HepG2 (cell line): ENCODE results near the gene ZNF507. TPM values are rescaled to one million over a fixed set of nuclear protein-coding genes. Genes with fewer than 3 reads are reported as not detected.

Experiments used
- ATAC-seq: fragments of 200-7000 bp; cut with Tn5 transposase; 3 replicates; pipeline ENCODE4 v1.9.1; 2020; ENCODE audit warnings: mild to moderate bottlenecking, moderate library complexity
- BruUV-seq: library from RNA; stranded (reverse); fragments of 400-500 nt; replicated peaks from 2 replicates; lab custom pipeline; 2021; lab: Mats Ljungman, UMichigan
- CTCF ChIA-PET: fragments of 300-600 bp; formaldehyde crosslinking; extraction: SDS; loops from one replicate; lab custom pipeline; 2021; ENCODE audit warnings: low total read pairs, inconsistent platforms, low intra/inter-chr PET ratio; lab: Yijun Ruan, JAX
- POLR2A ChIA-PET: fragments of 350-600 bp; sonication (Branson Sonifier 250); formaldehyde crosslinking; loops from one replicate; lab custom pipeline; 2020; ENCODE audit warnings: antibody characterized with exemption, inconsistent platforms; lab: Yijun Ruan, JAX
- DNase-seq: peaks from one replicate; pipeline ENCODE4 v3.0.0-alpha.2; 2015; ENCODE audit warnings: low spot score
- FAIRE-seq: peaks from 3 replicates; lab custom pipeline; 2011; peaks lifted over from hg19 to GRCh38; lab: Jason Lieb, UNC
- H2AFZ ChIP-seq: one replicate; pipeline ENCODE4 v1.6.1; 2011; ENCODE audit warnings: low read length, inconsistent platforms
- H3K27ac ChIP-seq: fragments of 300-600 bp; 3 replicates; pipeline ENCODE4 v1.8.0; 2011; ENCODE audit warnings: mixed run types, mild to moderate bottlenecking, mixed read lengths, low read length, inconsistent platforms; ENCODE audit not compliant: insufficient read depth; ENCODE audit errors: extremely low read length
- H3K27me3 ChIP-seq, 2 experiments: fragments of 200-600 bp in 1 of 2; 2 replicates in 1 of 2; 3 replicates in 1 of 2; pipeline versions ENCODE4 v1.6.0 to v1.8.0; 2011; ENCODE audit warnings: low read length in 2 of 2, mild to moderate bottlenecking in 2 of 2, moderate library complexity in 2 of 2, inconsistent platforms in 1 of 2; ENCODE audit not compliant: insufficient read depth in 2 of 2, control insufficient read depth in 1 of 2
- H3K36me3 ChIP-seq, 2 experiments: fragments of 200-600 bp in 1 of 2; replicated peaks in 1 of 2; 2 replicates in 1 of 2; 3 replicates in 1 of 2; pipeline versions ENCODE4 v1.5.1 to v1.8.0; 2011; ENCODE audit warnings: low read length in 2 of 2, inconsistent platforms in 1 of 2; ENCODE audit not compliant: insufficient read depth in 2 of 2, control insufficient read depth in 1 of 2
- H3K4me1 ChIP-seq: 2 replicates; pipeline ENCODE4 v1.5.1; 2012; ENCODE audit warnings: low read length, inconsistent platforms; ENCODE audit not compliant: insufficient read depth
- H3K4me2 ChIP-seq: 2 replicates; pipeline ENCODE4 v1.6.0; 2011; ENCODE audit warnings: low read depth, low read length, inconsistent platforms
- H3K4me3 ChIP-seq, 3 experiments: fragments of 200-600 bp in 1 of 3; sonication (generic), shearing (Covaris generic) in 1 of 3; replicated peaks in 1 of 3; 2 replicates each; pipeline ENCODE4 v1.5.1; 2011 to 2016; ENCODE audit warnings: low read length in 3 of 3, inconsistent platforms in 2 of 3, low read depth in 2 of 3, mild to moderate bottlenecking in 2 of 3, control low read depth in 1 of 3, mixed read lengths in 1 of 3; ENCODE audit not compliant: insufficient read depth in 1 of 3
- H3K79me2 ChIP-seq: one replicate; pipeline ENCODE4 v1.6.1; 2011; ENCODE audit warnings: low read length, inconsistent platforms; ENCODE audit not compliant: insufficient read depth
- H3K9ac ChIP-seq: 2 replicates; pipeline ENCODE4 v1.6.0; 2011; ENCODE audit warnings: mild to moderate bottlenecking, low read depth, low read length, inconsistent platforms; ENCODE audit not compliant: insufficient read depth
- H3K9me3 ChIP-seq: 2 replicates; pipeline ENCODE4 v1.5.1; 2012; ENCODE audit warnings: mild to moderate bottlenecking, low read length
- H4K20me1 ChIP-seq: 2 replicates; pipeline ENCODE4 v1.6.0; 2011; ENCODE audit warnings: inconsistent platforms, mild to moderate bottlenecking, low read length, moderate library complexity; ENCODE audit not compliant: insufficient read depth
- CEBPB ChIP-seq: IDR thresholded peaks from 2 replicates; pipeline ENCODE4 v1.6.1; 2011; ENCODE audit warnings: low read depth, low read length, improper control_type of control experiment, borderline replicate concordance
- RBFOX2 ChIP-seq: fragments of 200-400 bp; formaldehyde crosslinking; IDR thresholded peaks from 2 replicates; pipeline ENCODE4 v1.6.1; 2017; ENCODE audit warnings: low read depth, mild to moderate bottlenecking, low read length
- ZBTB3 ChIP-seq: sonication (generic); formaldehyde crosslinking; IDR thresholded peaks from 2 replicates; pipeline ENCODE4 v1.4.0; 2020; ENCODE audit warnings: low read depth, mild to moderate bottlenecking, moderate library complexity, missing genetic modification reagents, borderline replicate concordance
- ZNF619 ChIP-seq: sonication (generic); formaldehyde crosslinking; IDR thresholded peaks from 2 replicates; pipeline ENCODE4 v1.4.0; 2020; ENCODE audit warnings: mild to moderate bottlenecking, missing genetic modification reagents
- ZZZ3 ChIP-seq: sonication (generic); formaldehyde crosslinking; IDR thresholded peaks from 2 replicates; pipeline ENCODE4 v1.4.0; 2020; ENCODE audit warnings: missing genetic modification reagents, mild to moderate bottlenecking, borderline replicate concordance
- WGBS: methylation state at CpG from one replicate; pipeline ENCODE4 v1.1.6; 2017; ENCODE audit warnings: low lambda C conversion rate; 5-methylcytosine and 5-hydroxymethylcytosine counted together
- in situ Hi-C: cut with HindIII; loops from 2 replicates; pipeline ENCODE4 v1.10.0; 2017; ENCODE audit warnings: low pct_unique_long_range_greater_than_20kb; ENCODE audit not compliant: extremely low pct_ligation_motif_present
- intact Hi-C: fragments of 100-400 bp; cut with micrococcal nuclease; formaldehyde crosslinking; loops from one replicate; pipeline ENCODE4 v1.10.0; 2022; ENCODE audit not compliant: unreplicated experiment
- polyA plus RNA-seq, 8 experiments: library from polyadenylated mRNA; depleted of rRNA in 3 of 8; stranded (reverse) in 7 of 8; unstranded in 1 of 8; fragments of >200 nt; fragmentation: Illumina TruSeq in 4 of 8; extraction: Trizol in 4 of 8; gene quantifications; 2 replicates each; pipeline versions ENCODE4 v1.2.1 to v1.2.3, GENCODE V29; 2011 to 2016; ENCODE audit warnings: low read depth in 4 of 8, missing spikeins in 1 of 8, mixed read lengths in 1 of 8; ENCODE audit not compliant: insufficient read depth in 1 of 8
- total RNA-seq, 5 experiments: library from RNA; depleted of rRNA; stranded (reverse); fragments of >200 nt; fragmentation: Illumina TruSeq; extraction: Trizol; gene quantifications; 2 replicates each; pipeline ENCODE4 v1.2.3, GENCODE V29; 2016; ENCODE audit warnings: low read depth in 1 of 5

The ZNF507 gene
- total and polyA plus RNA-seq, 2 of the 13 experiments (the other 11 are each of a cell fraction or from before 2014, with no cell fraction given) = 7.3 to 10.9 TPM

DNA sequence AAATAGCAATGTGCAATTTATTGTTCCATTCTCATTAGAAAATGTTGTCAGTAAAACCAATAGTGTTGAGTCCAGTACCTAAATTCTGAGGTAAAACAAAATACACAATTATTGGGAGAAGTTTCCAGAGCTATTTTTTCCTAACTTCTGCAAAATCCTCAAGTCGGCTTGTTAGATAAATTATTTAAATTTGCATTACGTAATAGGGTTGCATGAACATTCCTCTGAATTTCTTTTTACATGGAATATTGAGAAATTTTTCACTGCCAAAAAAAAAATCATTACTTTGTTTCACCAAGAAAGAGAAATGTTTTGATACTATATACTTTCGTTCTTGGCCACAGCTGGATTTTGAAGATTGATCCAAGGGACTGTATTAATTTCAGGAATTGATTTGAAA lies 1.5 kb downstream of the ZNF507 start:
- H4K20me1 ChIP-seq = peaks cover 4% of the 10 kb centered on the region; the same call in 1 of the 2 replicates
- ATAC-seq (no peak), FAIRE-seq (no peak), DNase-seq (no peak)
- CTCF ChIA-PET = no interaction called here
- 59% methylated on average over 3 of the region's 3 CpGs for WGBS
- peaks cover 67% of the 10 kb centered on the region for H3K4me1 ChIP-seq
- H3K27ac ChIP-seq = peak overlapping the region; percentile 76
- TF ChIP-seq CEBPB (peak; percentile 67; the same call in 1 of the 2 replicates), ZNF619 (CRISPR knock-in tag) (no peak)
- peak overlapping the region; percentile 84 to 96 (median 94); a peak in 5 of 6 replicates for H3K4me3 ChIP-seq
- peak overlapping the region; percentile 90 for H3K9ac ChIP-seq
- H3K27me3 ChIP-seq = no peaks in the 10 kb centered on the region; a peak in 1 of 5 replicates
- H3K79me2 ChIP-seq = peaks cover 56% of the 10 kb centered on the region
- POLR2A ChIA-PET = interaction anchor here (1.0 to 2.6 kb wide), 4 partner anchors 10 to 59 kb away, joined by 4 to 31 read pairs (median 24); partner anchors contain the start of gene DPY19L3
- no peaks in the 10 kb centered on the region for H3K9me3 ChIP-seq
- peak overlapping the region; percentile 81 for H3K4me2 ChIP-seq
- peaks cover 3 to 18% of the 10 kb centered on the region in 2 experiments; a peak in 4 of 5 replicates for H3K36me3 ChIP-seq
- intact Hi-C loops = no loop called here
- BruUV-seq = no TSS peak
- no peak overlapping the region for H2AFZ ChIP-seq
- in situ Hi-C loops = no loop called here

DNA sequence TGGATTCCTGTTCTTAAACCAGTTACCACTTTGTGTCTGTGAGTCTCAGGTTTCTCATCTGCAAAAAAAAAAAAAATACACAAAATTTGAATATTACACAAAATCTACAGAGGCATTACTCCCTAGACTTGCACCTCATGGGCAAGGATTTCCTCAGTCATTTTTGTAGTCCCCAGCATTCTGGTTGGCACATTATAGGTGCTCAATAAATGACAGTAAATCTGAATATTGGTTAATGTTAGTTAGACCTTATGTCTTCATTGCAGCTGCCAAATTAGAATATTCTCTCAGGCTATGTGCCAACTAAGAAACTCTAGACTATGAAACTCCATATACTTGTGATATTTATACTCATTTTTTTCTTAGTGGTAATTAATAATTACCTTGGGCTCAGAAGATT lies 2.2 kb downstream of the ZNF507 start:
- BruUV-seq = no TSS peak
- H3K4me1 ChIP-seq = peaks cover 67% of the 10 kb centered on the region
- POLR2A ChIA-PET = interaction anchor here (0.6 kb wide), 1 partner anchor 48 kb away, joined by 4 read pairs; no protein-coding TSS in a partner anchor
- CTCF ChIA-PET = no interaction called here
- H3K9ac ChIP-seq = peak overlapping the region; percentile 90; the same call in 1 of the 2 replicates
- TF ChIP-seq RBFOX2 (peak; percentile 32; the same call in 1 of the 2 replicates), ZBTB3 (CRISPR knock-in tag) (no peak), ZZZ3 (no peak)
- ATAC-seq (no peak), DNase-seq (no peak), FAIRE-seq (no peak)
- no peak overlapping the region for H2AFZ ChIP-seq
- no peaks in the 10 kb centered on the region for H3K9me3 ChIP-seq
- in situ Hi-C loops = no loop called here
- H3K27me3 ChIP-seq = no peaks in the 10 kb centered on the region; a peak in 1 of 5 replicates
- H3K27ac ChIP-seq = no peak overlapping the region
- intact Hi-C loops = no loop called here
- peaks cover 3 to 22% of the 10 kb centered on the region in 2 experiments; a peak in 4 of 5 replicates for H3K36me3 ChIP-seq
- H3K4me3 ChIP-seq = peak overlapping the region in 1 of 3 experiments; percentile 96; a peak in 2 of 6 replicates
- peaks cover 4% of the 10 kb centered on the region; the same call in 1 of the 2 replicates for H4K20me1 ChIP-seq
- H3K4me2 ChIP-seq = peak overlapping the region; percentile 81
- peaks cover 59% of the 10 kb centered on the region for H3K79me2 ChIP-seq
